ENCODE data around the gene LRCH3. TPM values are rescaled to one million over a fixed set of nuclear protein-coding genes. Genes with fewer than 3 reads are reported as not detected.
"Not testable (repeated sequence)": the region's sequence is repeated elsewhere in the genome, so short reads cannot be mapped to it uniquely, and the experiment has no call there.

LRCH3 gene
- total RNA-seq, 1 experiment from 2014 or later: 63.6 TPM

- TF ChIP-seq FOXP4 (CRISPR knock-in tag; IDR thresholded peaks at IDR 0.05) (no peak), NFATC4 (CRISPR knock-in tag; IDR thresholded peaks at IDR 0.05) (no peak), TEAD1 (CRISPR knock-in tag; IDR thresholded peaks at IDR 0.05) (no peak), GTF2I (CRISPR knock-in tag; conservative IDR thresholded peaks at IDR 0.05) (no peak), RORB (CRISPR knock-in tag; IDR thresholded peaks at IDR 0.05) (no peak), ZNF219 (CRISPR knock-in tag; IDR thresholded peaks at IDR 0.05; ENCODE audit: borderline replicate concordance) (no peak), ATF1 (CRISPR knock-in tag; IDR thresholded peaks at IDR 0.05) (no peak), ZBTB21 (CRISPR knock-in tag; IDR thresholded peaks at IDR 0.05; ENCODE audit: borderline replicate concordance) (no peak)
Measured at GRCh38 chr3:197912741-197913476, 121.9 kb downstream of the LRCH3 start (continued).

GRCh38 chr3:197913641-197914380 lies 122.8 kb downstream of the LRCH3 start:
- H3K4me3 Mint-ChIP-seq: no peak overlapping the region
- no peak for TF ChIP-seq CTCF (IDR thresholded peaks at IDR 0.05)
- TF ChIP-seq E2F1 (CRISPR knock-in tag; IDR thresholded peaks at IDR 0.05): no peak
- no peak for TF ChIP-seq NFATC4 (CRISPR knock-in tag; IDR thresholded peaks at IDR 0.05)
- no peak for TF ChIP-seq SMAD4 (CRISPR knock-in tag; IDR thresholded peaks at IDR 0.05)
- TF ChIP-seq SP1 (CRISPR knock-in tag; conservative IDR thresholded peaks at IDR 0.05): no peak
- TF ChIP-seq ZNF121 (CRISPR knock-in tag; IDR thresholded peaks at IDR 0.05): no peak
- TF ChIP-seq IRF2 (CRISPR knock-in tag; IDR thresholded peaks at IDR 0.05; ENCODE audit: borderline replicate concordance, low read depth): no peak
- no peak for TF ChIP-seq HMGXB4 (CRISPR knock-in tag; IDR thresholded peaks at IDR 0.05)
- TF ChIP-seq FOXP1 (CRISPR knock-in tag; IDR thresholded peaks at IDR 0.05; ENCODE audit: borderline replicate concordance): no peak
- no peak for TF ChIP-seq HMGA2 (CRISPR knock-in tag; IDR thresholded peaks at IDR 0.05)
- TF ChIP-seq JAZF1 (CRISPR knock-in tag; IDR thresholded peaks at IDR 0.05): no peak
- no peak for TF ChIP-seq TP53 (CRISPR knock-in tag; IDR thresholded peaks at IDR 0.05)
- no peak for TF ChIP-seq FOXJ3 (CRISPR knock-in tag; IDR thresholded peaks at IDR 0.05; ENCODE audit: borderline replicate concordance)
- no peak for TF ChIP-seq KAT7 (CRISPR knock-in tag; IDR thresholded peaks at IDR 0.05; ENCODE audit: borderline replicate concordance)
- TF ChIP-seq ESRRA (CRISPR knock-in tag; IDR thresholded peaks at IDR 0.05; ENCODE audit: borderline replicate concordance): no peak
- TF ChIP-seq MAX (CRISPR knock-in tag; IDR thresholded peaks at IDR 0.05): no peak
- no peak for TF ChIP-seq ZBTB21 (CRISPR knock-in tag; IDR thresholded peaks at IDR 0.05; ENCODE audit: borderline replicate concordance)
- TF ChIP-seq ZNF317 (CRISPR knock-in tag; IDR thresholded peaks at IDR 0.05; ENCODE audit: borderline replicate concordance, low read depth): no peak
- no peak for TF ChIP-seq FOXK1 (CRISPR knock-in tag; IDR thresholded peaks at IDR 0.05)
- H3K4me1 Mint-ChIP-seq: peaks cover 10% of the 10 kb centered on the region
- DNase-seq (ENCODE audit: low spot score) (no peak), ATAC-seq (no peak)
- ChIA-PET CTCF (interaction anchor here (1.4 kb wide), 1 partner anchor 9 kb away, joined by 3 read pairs; no protein-coding TSS in a partner anchor), POLR2A (no interaction called here)
- H3K36me3 Mint-ChIP-seq: no peaks in the 10 kb centered on the region
- H3K9me3 Mint-ChIP-seq: no peaks in the 10 kb centered on the region
- no peaks in the 10 kb centered on the region for H3K27me3 Mint-ChIP-seq (ENCODE audit: low read depth)
- H3K27ac Mint-ChIP-seq: peak overlapping the region; percentile 31; the same call in 1 of the 2 replicates

- ATAC-seq; H3K27me3 Mint-ChIP-seq (ENCODE audit: low read depth); CTCF ChIA-PET; H3K9me3 Mint-ChIP-seq; H3K4me1 Mint-ChIP-seq; DNase-seq (ENCODE audit: low spot score); H3K4me3 Mint-ChIP-seq; POLR2A ChIA-PET; H3K36me3 Mint-ChIP-seq; H3K27ac Mint-ChIP-seq: not testable (repeated sequence)
Measured at GRCh38 chr3:197921429-197922275, 130.6 kb downstream of the LRCH3 start.

Data from WTC11 (cell line).